GM19099 (cell line): Measurements from ENCODE around the gene THRAP3.

Experiments used
- POLR2A ChIP-seq: IDR thresholded peaks from 3 replicates; pipeline ENCODE4 v1.6.1; 2011; ENCODE audit warnings: low read depth; ENCODE audit not compliant: insufficient read length; ENCODE audit errors: extremely low read depth

THRAP3 gene

GRCh38 chr1:36268981-36269380 lies 44.7 kb downstream of the THRAP3 start:
- TF ChIP-seq POLR2A = no peak

- no peak for TF ChIP-seq POLR2A
Observed at GRCh38 chr1:36269408-36269838, 45.2 kb downstream of the THRAP3 start.

GRCh38 chr1:36273024-36273423 lies 48.8 kb downstream of the THRAP3 start:
- no peak for TF ChIP-seq POLR2A

- no peak for TF ChIP-seq POLR2A
Observed at GRCh38 chr1:36274201-36274600, 50.0 kb downstream of the THRAP3 start.

GRCh38 chr1:36276688-36277087 lies 52.4 kb downstream of the THRAP3 start:
- TF ChIP-seq POLR2A = no peak

GRCh38 chr1:36279110-36279788 lies 55.0 kb downstream of the THRAP3 start:
- no peak for TF ChIP-seq POLR2A

- no peak for TF ChIP-seq POLR2A
Observed at GRCh38 chr1:36279789-36280296, 55.6 kb downstream of the THRAP3 start.

- TF ChIP-seq POLR2A = no peak
Observed at GRCh38 chr1:36284061-36284460, 59.8 kb downstream of the THRAP3 start.

- TF ChIP-seq POLR2A = no peak
Observed at GRCh38 chr1:36284517-36284916, 60.3 kb downstream of the THRAP3 start.

GRCh38 chr1:36285443-36286101 lies 61.3 kb downstream of the THRAP3 start:
- TF ChIP-seq POLR2A = no peak

GRCh38 chr1:36286802-36287201 lies 62.6 kb downstream of the THRAP3 start:
- no peak for TF ChIP-seq POLR2A

- no peak for TF ChIP-seq POLR2A
Observed at GRCh38 chr1:36287595-36287994, 63.4 kb downstream of the THRAP3 start.

- no peak for TF ChIP-seq POLR2A
Observed at GRCh38 chr1:36295390-36295789, 71.1 kb downstream of the THRAP3 start.

- no peak for TF ChIP-seq POLR2A
Observed at GRCh38 chr1:36297062-36297461, 72.8 kb downstream of the THRAP3 start.

- no peak for TF ChIP-seq POLR2A
Observed at GRCh38 chr1:36298640-36299039, 74.4 kb downstream of the THRAP3 start.

GRCh38 chr1:36300526-36300925 lies 76.3 kb downstream of the THRAP3 start:
- no peak for TF ChIP-seq POLR2A

- no peak for TF ChIP-seq POLR2A
Observed at GRCh38 chr1:36301220-36301619, 77.0 kb downstream of the THRAP3 start.

GRCh38 chr1:36303244-36303643 lies 79.0 kb downstream of the THRAP3 start:
- no peak for TF ChIP-seq POLR2A
